DND-41 (cell line): ENCODE measurements around the gene RBM18.

Experiments used
- ATAC-seq: fragments of 200-7000 bp; cut with Tn5 transposase; 3 replicates; pipeline ENCODE4 v1.9.1; 2021; ENCODE audit warnings: low read depth; ENCODE audit not compliant: insufficient read depth
- DNase-seq: peaks from one replicate; pipeline ENCODE4 v3.0.0-alpha.2; 2020
- H2AFZ ChIP-seq: 2 replicates; pipeline ENCODE4 v1.6.0; 2012; ENCODE audit warnings: low read depth, low read length
- H3K27ac ChIP-seq: 2 replicates; pipeline ENCODE4 v1.5.1; 2012; ENCODE audit warnings: low read length, inconsistent platforms
- H3K27me3 ChIP-seq: fragments of 200-600 bp; sonication (generic); 2 replicates; pipeline ENCODE4 v1.6.0; 2012; ENCODE audit warnings: low read length, mild to moderate bottlenecking, inconsistent platforms; ENCODE audit not compliant: insufficient read depth, poor library complexity
- H3K36me3 ChIP-seq: 2 replicates; pipeline ENCODE4 v1.5.1; 2012; ENCODE audit warnings: low read length, inconsistent platforms; ENCODE audit not compliant: insufficient read depth
- H3K4me1 ChIP-seq: 2 replicates; pipeline ENCODE4 v1.5.1; 2012; ENCODE audit warnings: mild to moderate bottlenecking, low read length; ENCODE audit not compliant: insufficient read depth
- H3K4me2 ChIP-seq: 2 replicates; pipeline ENCODE4 v1.6.0; 2012; ENCODE audit warnings: mild to moderate bottlenecking, moderate library complexity, low read length, inconsistent platforms; ENCODE audit not compliant: insufficient read depth
- H3K4me3 ChIP-seq, 2 experiments: fragments of 200-600 bp in 1 of 2; shearing (Covaris generic) in 1 of 2; 2 replicates each; pipeline ENCODE4 v1.5.1; 2012 to 2016; ENCODE audit warnings: inconsistent platforms in 2 of 2, low read length in 2 of 2, mild to moderate bottlenecking in 2 of 2, low read depth in 1 of 2, moderate library complexity in 1 of 2
- H3K79me2 ChIP-seq: 2 replicates; pipeline ENCODE4 v1.6.0; 2012; ENCODE audit warnings: low read length, inconsistent platforms; ENCODE audit not compliant: insufficient read depth
- H3K9ac ChIP-seq: 2 replicates; pipeline ENCODE4 v1.6.0; 2012; ENCODE audit warnings: low read depth, mild to moderate bottlenecking, inconsistent platforms, low read length, moderate library complexity
- H3K9me3 ChIP-seq: 2 replicates; pipeline ENCODE4 v1.5.1; 2012; ENCODE audit warnings: low read length, moderate library complexity, mild to moderate bottlenecking, inconsistent platforms; ENCODE audit not compliant: insufficient read depth, severe bottlenecking
- H4K20me1 ChIP-seq: 2 replicates; pipeline ENCODE4 v1.6.0; 2012; ENCODE audit warnings: low read length; ENCODE audit not compliant: insufficient read depth
- EZH2 ChIP-seq: IDR thresholded peaks from 3 replicates; pipeline ENCODE4 v1.6.1; 2012; ENCODE audit warnings: borderline replicate concordance, low read depth, mild to moderate bottlenecking, moderate library complexity, low read length, inconsistent platforms; ENCODE audit not compliant: severe bottlenecking
- TF ChIP-seq, protein P1 (sequence below): IDR thresholded peaks from 2 replicates; pipeline ENCODE4 v1.5.1; 2012; ENCODE audit warnings: borderline replicate concordance, low read length, moderate library complexity, mild to moderate bottlenecking; ENCODE audit not compliant: poor library complexity, severe bottlenecking; ENCODE audit errors: extremely low read depth

RBM18 gene

GRCh38 chr9:122244349-122244748, 20.3 kb downstream of the RBM18 start:
- H3K36me3 ChIP-seq, result peaks cover 71% of the 10 kb centered on the region
- H3K27ac ChIP-seq, result no peak overlapping the region
- no peak for DNase-seq
- no peak for ATAC-seq
- no peaks in the 10 kb centered on the region for H3K4me1 ChIP-seq
- no peak overlapping the region for H3K9ac ChIP-seq
- no peaks in the 10 kb centered on the region for H4K20me1 ChIP-seq
- no peak overlapping the region for H3K4me2 ChIP-seq
- no peak overlapping the region for H2AFZ ChIP-seq
- no peak for TF ChIP-seq EZH2
- TF ChIP-seq, protein P1, sequence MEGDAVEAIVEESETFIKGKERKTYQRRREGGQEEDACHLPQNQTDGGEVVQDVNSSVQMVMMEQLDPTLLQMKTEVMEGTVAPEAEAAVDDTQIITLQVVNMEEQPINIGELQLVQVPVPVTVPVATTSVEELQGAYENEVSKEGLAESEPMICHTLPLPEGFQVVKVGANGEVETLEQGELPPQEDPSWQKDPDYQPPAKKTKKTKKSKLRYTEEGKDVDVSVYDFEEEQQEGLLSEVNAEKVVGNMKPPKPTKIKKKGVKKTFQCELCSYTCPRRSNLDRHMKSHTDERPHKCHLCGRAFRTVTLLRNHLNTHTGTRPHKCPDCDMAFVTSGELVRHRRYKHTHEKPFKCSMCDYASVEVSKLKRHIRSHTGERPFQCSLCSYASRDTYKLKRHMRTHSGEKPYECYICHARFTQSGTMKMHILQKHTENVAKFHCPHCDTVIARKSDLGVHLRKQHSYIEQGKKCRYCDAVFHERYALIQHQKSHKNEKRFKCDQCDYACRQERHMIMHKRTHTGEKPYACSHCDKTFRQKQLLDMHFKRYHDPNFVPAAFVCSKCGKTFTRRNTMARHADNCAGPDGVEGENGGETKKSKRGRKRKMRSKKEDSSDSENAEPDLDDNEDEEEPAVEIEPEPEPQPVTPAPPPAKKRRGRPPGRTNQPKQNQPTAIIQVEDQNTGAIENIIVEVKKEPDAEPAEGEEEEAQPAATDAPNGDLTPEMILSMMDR, result no peak
- no peaks in the 10 kb centered on the region for H3K27me3 ChIP-seq
- no peaks in the 10 kb centered on the region for H3K9me3 ChIP-seq
- H3K79me2 ChIP-seq, result no peaks in the 10 kb centered on the region
- H3K4me3 ChIP-seq, result no peak overlapping the region

DNA sequence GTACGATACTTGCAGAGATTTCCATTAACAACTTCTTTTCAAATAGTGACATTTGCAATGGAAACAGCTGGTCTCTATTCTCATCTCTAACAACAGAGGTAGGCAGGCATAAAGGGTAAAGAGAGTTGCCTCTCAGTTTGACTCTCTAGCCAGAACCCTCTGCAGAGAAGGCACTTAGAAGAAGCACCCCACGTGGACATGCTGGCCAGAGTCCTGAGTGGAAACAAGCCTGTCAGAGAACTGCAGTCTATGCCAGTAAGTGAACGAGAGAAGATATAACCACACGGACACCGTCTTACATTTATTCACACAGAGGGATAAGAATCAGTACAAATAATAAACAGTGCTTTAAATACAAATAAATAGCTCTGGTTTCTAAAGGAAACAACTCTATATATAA, 24.9 kb downstream of the RBM18 start:
- Histone ChIP-seq H3K36me3 (peaks cover 40% of the 10 kb centered on the region), H3K4me1 (no peaks in the 10 kb centered on the region), H2AFZ (no peak overlapping the region), H3K9ac (no peak overlapping the region), H3K9me3 (no peaks in the 10 kb centered on the region), H3K4me3 (no peak overlapping the region), H4K20me1 (no peaks in the 10 kb centered on the region), H3K79me2 (no peaks in the 10 kb centered on the region), H3K4me2 (no peak overlapping the region), H3K27me3 (no peaks in the 10 kb centered on the region), H3K27ac (no peak overlapping the region)
- ATAC-seq (no peak), DNase-seq (no peak)
- no peak for TF ChIP-seq EZH2
- TF ChIP-seq, protein P1, result no peak

DNA sequence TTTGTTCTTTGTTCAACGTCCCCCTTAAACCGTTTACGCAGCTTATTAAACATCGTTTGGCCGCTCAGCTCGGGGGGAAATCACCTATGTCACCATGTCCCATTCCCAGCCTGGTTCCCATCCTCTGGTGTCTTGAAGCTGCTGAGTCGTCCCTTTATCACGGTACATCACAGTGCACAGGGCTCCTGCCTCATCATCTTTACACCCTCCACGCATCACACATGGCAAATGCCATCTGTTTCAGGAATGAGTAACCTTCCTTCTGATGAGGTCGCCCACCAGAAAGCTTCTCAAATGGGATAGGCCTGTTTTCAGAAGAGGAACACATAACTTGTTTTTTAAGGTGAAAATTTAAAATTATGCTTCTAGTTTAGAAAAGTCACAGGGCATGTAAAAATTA, 28.0 kb downstream of the RBM18 start:
- DNase-seq (no peak), ATAC-seq (no peak)
- Histone ChIP-seq H3K79me2 (no peaks in the 10 kb centered on the region), H3K27ac (no peak overlapping the region), H3K9me3 (no peaks in the 10 kb centered on the region), H3K4me1 (no peaks in the 10 kb centered on the region), H2AFZ (no peak overlapping the region), H3K27me3 (no peaks in the 10 kb centered on the region), H3K9ac (no peak overlapping the region), H3K36me3 (peaks cover 14% of the 10 kb centered on the region; the same call in 1 of the 2 replicates), H3K4me3 (no peak overlapping the region), H3K4me2 (no peak overlapping the region), H4K20me1 (no peaks in the 10 kb centered on the region)
- TF ChIP-seq EZH2, result no peak
- TF ChIP-seq, protein P1, result no peak

- Histone ChIP-seq H3K79me2 (no peaks in the 10 kb centered on the region), H3K36me3 (no peaks in the 10 kb centered on the region; the same call in 1 of the 2 replicates), H3K27me3 (peaks cover 5% of the 10 kb centered on the region), H3K9me3 (no peaks in the 10 kb centered on the region), H3K4me2 (no peak overlapping the region), H3K27ac (no peak overlapping the region), H3K4me3 (no peak overlapping the region), H3K4me1 (no peaks in the 10 kb centered on the region), H4K20me1 (no peaks in the 10 kb centered on the region), H3K9ac (no peak overlapping the region), H2AFZ (no peak overlapping the region)
- ATAC-seq, result no peak
- no peak for DNase-seq
- TF ChIP-seq, protein P1, result no peak
- TF ChIP-seq EZH2, result no peak
Measured at GRCh38 chr9:122234022-122234748, 30.5 kb downstream of the RBM18 start.
